ENCODE measurements around the gene ATM. TPM values are rescaled to one million over a fixed set of nuclear protein-coding genes. Genes with fewer than 3 reads are reported as not detected.
A peak's percentile ranks its signal among the peaks of the same experiment; 100 is the strongest.

The ATM gene, protein sequence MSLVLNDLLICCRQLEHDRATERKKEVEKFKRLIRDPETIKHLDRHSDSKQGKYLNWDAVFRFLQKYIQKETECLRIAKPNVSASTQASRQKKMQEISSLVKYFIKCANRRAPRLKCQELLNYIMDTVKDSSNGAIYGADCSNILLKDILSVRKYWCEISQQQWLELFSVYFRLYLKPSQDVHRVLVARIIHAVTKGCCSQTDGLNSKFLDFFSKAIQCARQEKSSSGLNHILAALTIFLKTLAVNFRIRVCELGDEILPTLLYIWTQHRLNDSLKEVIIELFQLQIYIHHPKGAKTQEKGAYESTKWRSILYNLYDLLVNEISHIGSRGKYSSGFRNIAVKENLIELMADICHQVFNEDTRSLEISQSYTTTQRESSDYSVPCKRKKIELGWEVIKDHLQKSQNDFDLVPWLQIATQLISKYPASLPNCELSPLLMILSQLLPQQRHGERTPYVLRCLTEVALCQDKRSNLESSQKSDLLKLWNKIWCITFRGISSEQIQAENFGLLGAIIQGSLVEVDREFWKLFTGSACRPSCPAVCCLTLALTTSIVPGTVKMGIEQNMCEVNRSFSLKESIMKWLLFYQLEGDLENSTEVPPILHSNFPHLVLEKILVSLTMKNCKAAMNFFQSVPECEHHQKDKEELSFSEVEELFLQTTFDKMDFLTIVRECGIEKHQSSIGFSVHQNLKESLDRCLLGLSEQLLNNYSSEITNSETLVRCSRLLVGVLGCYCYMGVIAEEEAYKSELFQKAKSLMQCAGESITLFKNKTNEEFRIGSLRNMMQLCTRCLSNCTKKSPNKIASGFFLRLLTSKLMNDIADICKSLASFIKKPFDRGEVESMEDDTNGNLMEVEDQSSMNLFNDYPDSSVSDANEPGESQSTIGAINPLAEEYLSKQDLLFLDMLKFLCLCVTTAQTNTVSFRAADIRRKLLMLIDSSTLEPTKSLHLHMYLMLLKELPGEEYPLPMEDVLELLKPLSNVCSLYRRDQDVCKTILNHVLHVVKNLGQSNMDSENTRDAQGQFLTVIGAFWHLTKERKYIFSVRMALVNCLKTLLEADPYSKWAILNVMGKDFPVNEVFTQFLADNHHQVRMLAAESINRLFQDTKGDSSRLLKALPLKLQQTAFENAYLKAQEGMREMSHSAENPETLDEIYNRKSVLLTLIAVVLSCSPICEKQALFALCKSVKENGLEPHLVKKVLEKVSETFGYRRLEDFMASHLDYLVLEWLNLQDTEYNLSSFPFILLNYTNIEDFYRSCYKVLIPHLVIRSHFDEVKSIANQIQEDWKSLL (N-terminal part only)
- 10 to 100 TPM; 53.2 to 66.9 (median 58.7) TPM for polyA plus RNA-seq (ENCODE audit: insufficient read length in 4 of 4)

DNA sequence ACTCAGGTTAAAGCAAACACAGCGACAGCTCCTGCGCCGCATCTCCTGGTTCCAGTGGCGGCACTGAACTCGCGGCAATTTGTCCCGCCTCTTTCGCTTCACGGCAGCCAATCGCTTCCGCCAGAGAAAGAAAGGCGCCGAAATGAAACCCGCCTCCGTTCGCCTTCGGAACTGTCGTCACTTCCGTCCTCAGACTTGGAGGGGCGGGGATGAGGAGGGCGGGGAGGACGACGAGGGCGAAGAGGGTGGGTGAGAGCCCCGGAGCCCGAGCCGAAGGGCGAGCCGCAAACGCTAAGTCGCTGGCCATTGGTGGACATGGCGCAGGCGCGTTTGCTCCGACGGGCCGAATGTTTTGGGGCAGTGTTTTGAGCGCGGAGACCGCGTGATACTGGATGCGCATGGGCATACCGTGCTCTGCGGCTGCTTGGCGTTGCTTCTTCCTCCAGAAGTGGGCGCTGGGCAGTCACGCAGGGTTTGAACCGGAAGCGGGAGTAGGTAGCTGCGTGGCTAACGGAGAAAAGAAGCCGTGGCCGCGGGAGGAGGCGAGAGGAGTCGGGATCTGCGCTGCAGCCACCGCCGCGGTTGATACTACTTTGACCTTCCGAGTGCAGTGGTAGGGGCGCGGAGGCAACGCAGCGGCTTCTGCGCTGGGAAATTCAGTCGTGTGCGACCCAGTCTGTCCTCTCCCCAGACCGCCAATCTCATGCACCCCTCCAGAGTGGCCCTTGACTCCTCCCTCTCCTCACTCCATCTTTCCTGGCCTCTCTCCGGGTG, at the start of gene ATM, which contains the start of gene NPAT:
Gene ATM, plus strand, starts transcription at position 494 of the 774 bp plus-strand sequence. CDS start 4,558 bp downstream, outside the sequence.
Gene NPAT, minus strand, starts transcription at position 65 of the 774 bp plus-strand sequence. CDS start 102 bp downstream, outside the sequence.
- DNase-seq (ENCODE audit: low read depth in 4 of 4, low spot score in 3 of 4), result peak; percentile 96 to 98 (median 98)

DNA sequence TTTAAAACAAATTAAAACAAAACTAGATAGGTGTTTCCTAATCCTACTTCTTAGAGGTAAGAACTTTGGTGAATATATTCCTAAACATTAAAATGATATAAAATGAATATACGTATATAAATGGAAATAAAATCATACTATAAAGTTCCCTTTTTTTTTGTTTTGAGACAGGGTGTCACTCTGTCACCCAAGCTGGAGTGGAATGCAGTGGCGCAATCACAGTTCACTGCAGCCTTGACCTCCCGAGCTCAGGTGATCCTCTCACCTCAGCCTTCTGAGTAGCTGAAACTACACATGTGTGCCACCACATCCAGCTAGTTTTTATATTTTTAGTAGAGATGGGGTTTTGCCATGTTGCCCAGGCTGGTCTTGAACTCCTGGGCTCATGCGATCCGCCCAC, 45.3 kb upstream of the ATM start:
- no peak for DNase-seq (ENCODE audit: low read depth in 4 of 4, low spot score in 3 of 4)

- no peak for DNase-seq (ENCODE audit: low read depth in 4 of 4, low spot score in 3 of 4)
These were observed 29.1 kb upstream of the ATM start for GRCh38 chr11:108193725-108194124.

- DNase-seq (ENCODE audit: low read depth in 4 of 4, low spot score in 3 of 4), result no peak
These were observed 26.0 kb upstream of the ATM start for GRCh38 chr11:108196901-108197300.

DNA sequence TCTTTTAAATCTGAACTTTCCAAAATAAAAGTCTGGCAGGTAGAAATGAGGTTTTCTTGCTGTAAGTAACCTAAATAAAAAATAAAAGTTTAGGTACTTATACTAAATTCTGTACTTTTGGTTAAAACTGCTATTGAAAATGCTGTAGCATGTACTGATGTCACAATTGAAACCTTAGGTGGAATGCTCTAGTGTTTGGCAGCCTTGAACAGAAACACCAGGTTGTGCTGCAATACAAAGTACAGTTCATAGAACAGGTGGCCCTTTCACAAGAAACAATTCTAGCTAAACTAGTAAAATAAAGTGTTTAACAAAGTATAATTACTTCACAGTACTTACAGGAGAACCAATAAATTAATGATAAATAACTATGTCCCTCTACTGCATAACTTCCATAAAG, 25.5 kb upstream of the ATM start:
- DNase-seq (ENCODE audit: low read depth in 4 of 4, low spot score in 3 of 4), result no peak

GRCh38 chr11:108198833-108199232, 24.0 kb upstream of the ATM start:
- no peak for DNase-seq (ENCODE audit: low read depth in 4 of 4, low spot score in 3 of 4)

- DNase-seq (ENCODE audit: low read depth in 4 of 4, low spot score in 3 of 4), result no peak
These were observed 23.2 kb upstream of the ATM start for GRCh38 chr11:108199446-108200321.

DNA sequence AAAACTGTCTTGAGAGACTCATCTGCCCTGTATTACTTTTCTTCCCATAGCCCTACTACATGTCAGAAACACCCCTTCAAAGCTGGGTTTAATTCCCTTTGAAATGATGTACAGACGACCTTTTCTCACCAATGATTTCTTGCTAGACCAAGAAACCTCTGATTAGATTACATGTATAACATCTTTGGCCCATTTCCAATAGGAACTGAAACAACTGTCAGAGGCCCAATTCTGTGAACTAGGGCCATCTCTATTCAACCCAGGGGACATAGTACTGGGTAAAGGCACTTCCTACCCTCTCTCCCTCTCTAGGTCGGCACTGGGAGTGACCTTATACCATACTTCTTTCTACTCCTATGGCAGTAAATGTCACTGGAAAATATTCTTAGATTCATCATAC, 19.8 kb upstream of the ATM start:
- DNase-seq (ENCODE audit: low read depth in 4 of 4, low spot score in 3 of 4), result no peak

DNA sequence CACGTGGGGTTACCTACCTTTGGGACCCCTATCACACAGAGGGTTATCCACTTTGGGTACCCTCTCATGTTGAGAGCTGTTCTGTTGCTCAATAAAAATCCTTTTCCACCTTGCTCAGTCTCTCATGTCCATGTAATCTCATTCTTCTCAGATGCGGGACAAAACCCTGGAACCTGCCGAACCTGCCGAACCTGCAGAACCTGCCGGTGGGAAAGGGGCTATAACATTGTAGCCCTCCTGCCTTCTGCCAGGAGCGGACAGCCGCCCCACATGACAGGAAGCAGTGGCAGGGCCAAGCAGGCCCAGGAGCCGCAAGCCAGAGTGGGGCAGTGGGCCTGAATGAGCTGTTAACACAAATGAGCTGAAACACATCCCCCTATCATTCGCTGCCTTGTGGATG, 18.5 kb upstream of the ATM start:
- DNase-seq (ENCODE audit: low read depth in 4 of 4, low spot score in 3 of 4), result no peak

DNA sequence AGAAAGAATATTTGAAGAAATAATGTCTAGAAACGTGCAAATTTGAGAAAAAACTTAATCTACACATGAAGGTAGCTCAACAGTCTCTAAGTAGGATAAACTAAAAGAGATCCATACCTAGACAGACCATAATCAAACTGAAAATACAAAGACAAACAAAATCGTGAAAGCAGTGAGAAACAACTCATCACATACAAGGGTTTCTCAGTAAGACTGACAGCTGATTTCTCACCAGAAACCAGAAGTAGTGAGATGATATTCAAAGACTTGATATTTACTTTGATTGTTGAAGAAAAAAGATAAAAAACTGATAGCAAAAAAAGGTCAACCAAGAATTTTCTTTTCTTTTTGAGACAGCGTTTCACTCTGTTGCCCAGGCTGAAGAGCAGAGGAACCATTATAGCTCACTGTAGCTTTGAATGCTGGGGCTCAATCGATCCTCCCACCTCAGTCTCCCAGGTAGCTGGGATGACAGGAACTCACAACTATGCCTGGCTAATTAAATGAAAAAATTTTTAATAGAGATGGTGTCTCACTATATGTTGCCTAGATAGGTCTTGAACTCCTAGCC, 17.9 kb upstream of the ATM start:
- no peak for DNase-seq (ENCODE audit: low read depth in 4 of 4, low spot score in 3 of 4)

- no peak for DNase-seq (ENCODE audit: low read depth in 4 of 4, low spot score in 3 of 4)
These were observed 16.7 kb upstream of the ATM start for GRCh38 chr11:108206171-108206570.

DNA sequence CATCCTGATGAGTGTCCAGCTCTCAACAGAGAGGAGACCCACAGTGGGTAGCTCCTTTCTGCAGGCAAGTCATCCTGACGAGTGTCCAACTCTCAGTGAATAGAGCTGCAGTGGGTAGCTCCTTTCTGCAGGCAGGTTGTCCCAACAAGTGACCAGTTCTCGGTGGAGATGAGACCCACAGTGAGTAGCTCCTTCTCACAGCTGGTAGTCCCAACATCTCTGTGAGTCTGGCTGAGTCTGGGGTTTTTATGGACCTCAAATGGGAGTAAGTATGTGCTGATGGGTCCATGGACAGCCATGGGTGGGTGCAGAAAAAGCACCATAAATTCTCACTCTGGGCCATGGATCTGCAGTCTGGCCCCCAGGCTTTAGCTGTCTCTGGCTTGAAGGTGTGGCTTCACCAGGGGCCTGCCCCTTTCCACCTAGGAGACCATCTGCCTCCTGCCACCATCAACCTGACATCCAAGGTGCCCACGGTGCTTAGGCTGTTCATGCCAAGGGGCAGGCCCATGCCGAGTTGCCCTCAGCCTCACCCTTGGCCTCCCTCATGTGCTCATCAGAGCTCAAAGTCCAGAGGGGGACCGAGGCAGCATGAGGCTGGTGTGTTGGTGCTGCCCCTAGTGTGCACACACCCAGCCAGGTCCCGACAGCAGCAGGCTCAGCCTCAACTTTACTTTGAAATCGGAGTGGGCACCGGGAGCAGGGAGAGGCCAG, 15.7 kb upstream of the ATM start:
- DNase-seq (ENCODE audit: low read depth in 4 of 4, low spot score in 3 of 4), result no peak

- DNase-seq (ENCODE audit: low read depth in 4 of 4, low spot score in 3 of 4), result no peak
These were observed 15.2 kb upstream of the ATM start for GRCh38 chr11:108207683-108208060.

- no peak for DNase-seq (ENCODE audit: low read depth in 4 of 4, low spot score in 3 of 4)
These were observed 12.4 kb upstream of the ATM start for GRCh38 chr11:108210441-108210840.

DNA sequence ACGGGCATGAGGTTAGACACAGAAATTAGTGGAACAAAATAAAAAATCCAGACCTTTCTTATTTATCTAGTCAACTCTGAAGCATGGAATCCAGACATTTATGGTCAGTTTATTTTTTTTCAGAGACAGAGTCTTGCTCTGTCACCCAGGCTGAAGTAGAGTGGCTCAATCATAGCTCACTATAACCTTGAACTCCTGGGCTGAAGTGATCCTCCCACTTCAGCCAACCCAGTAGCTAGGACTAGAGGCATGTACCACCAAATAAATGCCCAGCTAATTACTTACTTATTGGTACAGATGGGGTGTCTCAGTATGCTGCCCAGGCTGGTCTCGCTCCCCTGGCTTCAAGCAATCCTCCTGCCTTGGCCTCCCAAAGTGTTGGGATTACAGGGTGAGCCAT, 9.1 kb upstream of the ATM start:
- DNase-seq (ENCODE audit: low read depth in 4 of 4, low spot score in 3 of 4), result no peak

DNA sequence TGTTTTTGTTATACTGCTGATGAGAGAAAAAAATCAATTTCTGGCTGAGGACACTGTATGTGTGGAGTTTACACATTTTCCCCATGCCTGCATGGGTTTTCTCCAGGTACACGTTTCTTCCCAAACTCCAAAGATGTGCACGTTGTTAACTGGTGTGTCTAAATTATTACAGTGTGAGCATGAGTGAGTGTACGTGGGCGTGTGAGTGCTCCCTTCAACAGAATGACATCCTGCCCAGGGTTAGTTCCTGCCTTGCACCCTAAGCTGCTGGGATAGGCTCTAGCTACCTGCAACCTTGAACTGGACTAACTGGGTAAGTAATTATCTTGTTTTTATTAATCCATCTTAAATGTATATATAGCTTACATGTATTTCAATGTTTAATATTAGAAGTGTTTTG, 5.9 kb upstream of the ATM start:
- DNase-seq (ENCODE audit: low read depth in 4 of 4, low spot score in 3 of 4), result no peak

- no peak for DNase-seq (ENCODE audit: low read depth in 4 of 4, low spot score in 3 of 4)
These were observed 4.4 kb upstream of the ATM start for GRCh38 chr11:108218455-108218854.

All from right renal pelvis (tissue), 4 donors.